Activated T-cell treated with anti-CD3 and anti-CD28 coated beads, Interleukin-2, amount 50 U/mL, for 72 hours (primary cell): ENCODE measurements around the gene IQGAP2. TPM values are rescaled to one million over a fixed set of nuclear protein-coding genes. Genes with fewer than 3 reads are reported as not detected.
"Not testable (repeated sequence)": the region's sequence is repeated elsewhere in the genome, so short reads cannot be mapped to it uniquely, and the experiment has no call there.

ENCODE experiments used
- ATAC-seq, 2 donors: fragments of 150-1000 bp; cut with Tn5 transposase; replicated peaks in 1 of 2; 2 replicates each; pipeline ENCODE4 v1.10.0; 2021; ENCODE audit warnings: moderate library complexity in 2 of 2, mild to moderate bottlenecking in 1 of 2
- DNase-seq, 2 donors: peaks; one replicate each; pipeline ENCODE4 v3.0.0; 2021 to 2022; ENCODE audit warnings: mixed read lengths in 1 of 2
- H3K27ac Mint-ChIP-seq: one replicate; pipeline ENCODE4 v1.8.0; 2022; ENCODE audit warnings: mild to moderate bottlenecking, moderate library complexity, mixed read lengths
- H3K27me3 Mint-ChIP-seq: one replicate; pipeline ENCODE4 v1.8.0; 2022; ENCODE audit warnings: low read depth, mixed read lengths
- H3K36me3 Mint-ChIP-seq, 2 donors: one replicate each; pipeline ENCODE4 v1.8.0; 2022; ENCODE audit warnings: mixed read lengths in 2 of 2, mild to moderate bottlenecking in 1 of 2; ENCODE audit not compliant: insufficient read depth in 2 of 2
- H3K4me1 Mint-ChIP-seq: one replicate; pipeline ENCODE4 v1.8.0; 2022; ENCODE audit warnings: low read depth, mixed read lengths
- H3K4me3 Mint-ChIP-seq, 2 donors: one replicate each; pipeline ENCODE4 v1.8.0; 2022; ENCODE audit warnings: mild to moderate bottlenecking in 2 of 2, mixed read lengths in 2 of 2, moderate library complexity in 2 of 2
- H3K9me3 Mint-ChIP-seq, 2 donors: one replicate each; pipeline ENCODE4 v1.8.0; 2022; ENCODE audit warnings: mixed read lengths in 2 of 2
- total RNA-seq, 2 donors: library from RNA; stranded (reverse); gene quantifications; one replicate each; pipeline ENCODE4 v1.2.3, GENCODE V29; 2022

IQGAP2 gene, protein sequence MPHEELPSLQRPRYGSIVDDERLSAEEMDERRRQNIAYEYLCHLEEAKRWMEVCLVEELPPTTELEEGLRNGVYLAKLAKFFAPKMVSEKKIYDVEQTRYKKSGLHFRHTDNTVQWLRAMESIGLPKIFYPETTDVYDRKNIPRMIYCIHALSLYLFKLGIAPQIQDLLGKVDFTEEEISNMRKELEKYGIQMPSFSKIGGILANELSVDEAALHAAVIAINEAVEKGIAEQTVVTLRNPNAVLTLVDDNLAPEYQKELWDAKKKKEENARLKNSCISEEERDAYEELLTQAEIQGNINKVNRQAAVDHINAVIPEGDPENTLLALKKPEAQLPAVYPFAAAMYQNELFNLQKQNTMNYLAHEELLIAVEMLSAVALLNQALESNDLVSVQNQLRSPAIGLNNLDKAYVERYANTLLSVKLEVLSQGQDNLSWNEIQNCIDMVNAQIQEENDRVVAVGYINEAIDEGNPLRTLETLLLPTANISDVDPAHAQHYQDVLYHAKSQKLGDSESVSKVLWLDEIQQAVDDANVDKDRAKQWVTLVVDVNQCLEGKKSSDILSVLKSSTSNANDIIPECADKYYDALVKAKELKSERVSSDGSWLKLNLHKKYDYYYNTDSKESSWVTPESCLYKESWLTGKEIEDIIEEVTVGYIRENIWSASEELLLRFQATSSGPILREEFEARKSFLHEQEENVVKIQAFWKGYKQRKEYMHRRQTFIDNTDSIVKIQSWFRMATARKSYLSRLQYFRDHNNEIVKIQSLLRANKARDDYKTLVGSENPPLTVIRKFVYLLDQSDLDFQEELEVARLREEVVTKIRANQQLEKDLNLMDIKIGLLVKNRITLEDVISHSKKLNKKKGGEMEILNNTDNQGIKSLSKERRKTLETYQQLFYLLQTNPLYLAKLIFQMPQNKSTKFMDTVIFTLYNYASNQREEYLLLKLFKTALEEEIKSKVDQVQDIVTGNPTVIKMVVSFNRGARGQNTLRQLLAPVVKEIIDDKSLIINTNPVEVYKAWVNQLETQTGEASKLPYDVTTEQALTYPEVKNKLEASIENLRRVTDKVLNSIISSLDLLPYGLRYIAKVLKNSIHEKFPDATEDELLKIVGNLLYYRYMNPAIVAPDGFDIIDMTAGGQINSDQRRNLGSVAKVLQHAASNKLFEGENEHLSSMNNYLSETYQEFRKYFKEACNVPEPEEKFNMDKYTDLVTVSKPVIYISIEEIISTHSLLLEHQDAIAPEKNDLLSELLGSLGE (N-terminal part only)
- 100 to 1,000 TPM in 1 of 2 donors, 10 to 100 TPM in 1; 78.0 to 108 TPM for total RNA-seq

DNA sequence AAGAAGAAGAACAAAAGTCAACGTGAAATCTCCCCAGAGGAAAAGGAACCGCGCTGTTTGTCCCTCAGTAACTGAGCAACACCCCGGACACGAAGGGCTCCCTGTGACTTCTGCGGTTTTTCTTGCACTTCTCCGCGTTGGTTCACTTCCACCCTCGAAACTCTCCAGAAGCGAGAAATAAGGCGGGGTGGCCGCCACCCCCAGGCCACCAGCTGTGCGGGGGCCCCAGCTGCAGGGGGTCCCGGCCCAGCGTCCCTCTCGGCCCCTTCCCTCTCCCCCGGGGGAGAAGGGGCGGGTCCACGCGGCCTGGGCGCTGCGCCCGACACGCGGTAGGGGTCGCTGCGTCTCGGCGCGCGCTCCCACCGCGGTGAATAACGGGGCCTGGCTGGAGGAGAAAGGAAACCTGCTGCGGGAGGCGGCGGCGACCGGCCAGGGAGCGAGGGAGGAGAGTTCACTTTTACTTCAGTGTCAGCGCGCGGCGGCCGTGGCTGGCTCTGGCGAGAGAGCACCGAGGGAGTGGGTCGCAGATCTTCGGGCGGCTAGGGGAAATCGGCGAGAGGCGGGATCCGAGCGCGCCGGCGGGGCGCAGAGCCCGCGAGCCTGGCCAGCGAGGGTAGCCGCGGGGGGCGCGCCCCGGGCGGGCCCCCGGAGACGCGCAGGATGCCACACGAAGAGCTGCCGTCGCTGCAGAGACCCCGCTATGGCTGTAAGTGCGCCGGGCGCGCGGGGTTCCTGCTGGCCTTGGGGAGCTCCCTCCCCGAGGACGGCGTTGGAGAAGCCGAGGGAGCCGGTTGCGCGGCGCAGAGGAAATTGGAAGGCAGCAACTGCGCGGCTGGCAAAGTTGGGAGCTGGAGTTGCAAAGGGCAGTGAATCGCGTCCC is at the start of gene IQGAP2:
Gene IQGAP2 (plus strand): TSS at position 400 of the 880 bp plus-strand sequence. CDS start 261 bp downstream, at position 661.
- DNase-seq (peak; percentile 84 to 91), ATAC-seq (peak; percentile 55 to 62)
- no peaks in the 10 kb centered on the region for H3K9me3 Mint-ChIP-seq
- H3K27me3 Mint-ChIP-seq, result peaks cover 12% of the 10 kb centered on the region
- H3K27ac Mint-ChIP-seq, result peak within 1 kb of the TSS; percentile 100
- peaks cover 51% of the 10 kb centered on the region for H3K4me1 Mint-ChIP-seq
- peaks cover 4 to 6% of the 10 kb centered on the region in 2 donors for H3K36me3 Mint-ChIP-seq
- H3K4me3 Mint-ChIP-seq, result peak within 1 kb of the TSS; percentile 86 to 99

DNA sequence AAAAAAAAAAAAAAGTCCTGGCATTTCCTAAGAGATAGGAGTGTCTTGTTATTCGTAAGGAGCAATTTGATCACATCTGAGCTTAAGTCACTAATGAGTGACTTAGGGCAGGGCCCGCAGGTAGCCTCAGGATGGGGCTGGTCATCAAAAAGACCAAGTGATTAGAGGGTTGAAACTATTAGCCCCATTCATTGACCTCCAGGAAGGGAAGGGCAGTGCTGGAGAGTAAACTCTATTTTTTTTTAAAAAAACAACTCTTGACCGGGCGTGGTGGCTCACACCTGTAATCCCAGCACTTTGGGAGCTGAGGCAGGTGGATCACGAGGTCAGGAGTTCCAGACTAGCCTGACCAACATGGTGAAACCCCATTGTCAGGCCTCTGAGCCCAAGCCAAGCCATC is 46.2 kb upstream of the IQGAP2 start:
- Mint-ChIP-seq H3K9me3 (no peaks in the 10 kb centered on the region), H3K27ac (no peak overlapping the region), H3K4me3 (no peak overlapping the region), H3K27me3 (no peaks in the 10 kb centered on the region), H3K4me1 (no peaks in the 10 kb centered on the region), H3K36me3 (no peaks in the 10 kb centered on the region)
- no peak for DNase-seq
- ATAC-seq, result no peak

DNA sequence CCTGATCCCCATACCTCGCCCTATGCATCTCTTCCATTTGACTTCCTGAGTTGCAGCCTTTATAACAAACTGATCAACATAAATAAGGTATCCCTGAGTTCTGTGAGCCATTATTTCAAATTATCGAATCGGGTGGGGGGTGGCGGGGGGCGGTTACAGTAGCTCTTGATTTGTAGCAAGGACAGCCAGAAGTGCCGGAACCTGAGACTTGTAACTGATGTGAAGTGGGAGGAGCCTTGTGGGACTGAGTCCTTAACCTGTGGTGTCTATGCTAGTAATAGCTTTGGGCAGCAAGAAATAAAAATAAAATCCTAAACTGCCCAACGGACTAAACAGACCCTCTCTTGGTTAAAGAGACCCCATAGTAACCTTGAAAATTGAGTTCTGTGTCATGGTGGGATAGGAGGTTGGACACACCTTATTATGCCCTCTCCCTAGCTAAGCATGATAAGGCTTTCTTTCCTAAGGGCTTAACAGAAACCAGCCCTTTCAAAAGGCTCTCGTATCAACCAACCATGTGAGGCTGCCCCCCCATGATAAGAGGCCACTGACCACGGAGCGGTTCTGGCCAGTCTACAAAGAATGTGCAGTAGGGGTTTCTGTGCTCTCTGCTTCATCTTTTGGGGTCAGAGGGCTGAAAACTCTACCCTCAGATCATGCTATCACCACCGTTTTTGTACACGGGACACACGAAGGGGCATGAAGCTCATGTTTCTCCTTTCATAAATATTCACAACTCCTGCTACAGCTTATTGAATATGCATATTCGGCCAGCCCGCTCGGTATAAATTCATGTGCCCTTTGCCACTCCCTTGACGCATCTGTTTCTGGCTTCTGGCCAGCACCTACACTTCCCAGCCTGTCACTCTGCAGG is 39.5 kb upstream of the IQGAP2 start:
- H3K36me3 Mint-ChIP-seq, result peaks cover 0 to 4% of the 10 kb centered on the region in 2 donors
- DNase-seq (no peak), ATAC-seq (no peak)
- no peaks in the 10 kb centered on the region for H3K9me3 Mint-ChIP-seq
- peak overlapping the region; percentile 49 for H3K27ac Mint-ChIP-seq
- no peak overlapping the region for H3K4me3 Mint-ChIP-seq
- H3K27me3 Mint-ChIP-seq, result no peaks in the 10 kb centered on the region
- H3K4me1 Mint-ChIP-seq, result peaks cover 22% of the 10 kb centered on the region

DNA sequence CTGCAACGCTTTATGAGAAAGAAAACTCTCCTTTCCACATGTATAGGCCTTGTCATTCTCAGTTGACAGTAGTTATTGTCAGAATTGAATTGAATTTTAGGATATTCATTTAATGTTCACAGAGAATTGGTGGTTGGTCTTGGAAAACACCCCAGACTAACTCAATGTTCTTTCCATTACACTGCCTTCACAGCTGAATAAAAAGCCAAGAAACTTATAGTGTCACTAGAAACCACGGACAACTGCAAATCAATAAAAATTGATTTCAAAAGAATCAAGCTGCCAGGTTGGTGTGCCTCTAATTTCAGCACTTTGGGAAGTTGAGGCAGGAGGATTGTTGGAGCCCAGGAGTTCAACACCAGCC is 38.9 kb upstream of the IQGAP2 start:
- DNase-seq (no peak), ATAC-seq (no peak)
- peaks cover 5 to 7% of the 10 kb centered on the region in 2 donors for H3K36me3 Mint-ChIP-seq
- no peak overlapping the region for H3K4me3 Mint-ChIP-seq
- H3K27me3 Mint-ChIP-seq, result no peaks in the 10 kb centered on the region
- peaks cover 2 to 3% of the 10 kb centered on the region in 2 donors for H3K9me3 Mint-ChIP-seq
- peaks cover 28% of the 10 kb centered on the region for H3K4me1 Mint-ChIP-seq
- no peak overlapping the region for H3K27ac Mint-ChIP-seq

DNA sequence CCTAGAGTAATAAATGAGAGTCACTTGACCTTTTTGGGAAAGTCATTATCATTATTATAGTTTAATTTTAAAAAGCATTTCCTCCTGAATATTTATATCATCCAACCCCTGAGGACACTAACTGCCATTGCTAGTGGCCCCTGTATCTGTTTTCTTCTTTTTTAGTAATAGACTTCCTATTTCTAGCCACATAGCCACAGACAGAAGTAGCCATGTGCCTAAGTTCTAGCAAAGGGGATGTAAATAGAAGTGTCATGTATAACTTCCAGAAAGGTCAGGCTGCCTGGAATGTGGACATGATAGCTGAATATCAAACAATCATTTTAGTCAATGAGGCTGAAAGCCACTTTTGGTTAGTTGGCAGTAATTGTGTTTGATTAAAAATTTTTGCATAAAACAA is 37.5 kb upstream of the IQGAP2 start:
- no peak for ATAC-seq
- Mint-ChIP-seq H3K27ac (no peak overlapping the region), H3K27me3 (no peaks in the 10 kb centered on the region)

DNA sequence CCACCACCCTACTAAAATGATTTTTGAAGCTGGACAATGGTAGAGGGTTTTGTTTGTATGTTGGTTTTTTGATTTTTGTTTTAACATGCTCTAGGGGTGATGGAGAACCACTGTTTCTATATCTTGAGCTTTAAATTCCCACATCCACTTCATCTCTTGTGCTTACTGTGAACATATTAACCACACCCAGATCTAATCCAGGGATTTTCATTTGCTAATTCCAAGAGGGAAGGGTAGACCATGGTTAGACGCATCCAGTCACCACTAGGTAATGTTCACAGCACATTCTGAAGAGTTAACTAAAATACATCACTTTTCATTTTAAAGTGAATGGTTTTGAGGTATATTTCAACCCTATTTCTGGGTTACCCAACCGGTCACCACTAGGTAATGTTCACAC is 36.5 kb upstream of the IQGAP2 start:
- no peaks in the 10 kb centered on the region for H3K27me3 Mint-ChIP-seq
- H3K27ac Mint-ChIP-seq, result no peak overlapping the region
- no peak for ATAC-seq
- no peak for DNase-seq
- H3K4me3 Mint-ChIP-seq, result no peak overlapping the region
- peaks cover 2 to 3% of the 10 kb centered on the region in 2 donors for H3K9me3 Mint-ChIP-seq
- H3K4me1 Mint-ChIP-seq, result peaks cover 40% of the 10 kb centered on the region
- peaks cover 6 to 7% of the 10 kb centered on the region in 2 donors for H3K36me3 Mint-ChIP-seq

More for the DNA sequence above, 37.5 kb upstream of the IQGAP2 start:
- H3K4me3 Mint-ChIP-seq, result no peak overlapping the region
- no peak for DNase-seq
- peaks cover 2 to 3% of the 10 kb centered on the region in 2 donors for H3K9me3 Mint-ChIP-seq
- peaks cover 36% of the 10 kb centered on the region for H3K4me1 Mint-ChIP-seq
- H3K36me3 Mint-ChIP-seq, result peaks cover 6 to 7% of the 10 kb centered on the region in 2 donors

DNA sequence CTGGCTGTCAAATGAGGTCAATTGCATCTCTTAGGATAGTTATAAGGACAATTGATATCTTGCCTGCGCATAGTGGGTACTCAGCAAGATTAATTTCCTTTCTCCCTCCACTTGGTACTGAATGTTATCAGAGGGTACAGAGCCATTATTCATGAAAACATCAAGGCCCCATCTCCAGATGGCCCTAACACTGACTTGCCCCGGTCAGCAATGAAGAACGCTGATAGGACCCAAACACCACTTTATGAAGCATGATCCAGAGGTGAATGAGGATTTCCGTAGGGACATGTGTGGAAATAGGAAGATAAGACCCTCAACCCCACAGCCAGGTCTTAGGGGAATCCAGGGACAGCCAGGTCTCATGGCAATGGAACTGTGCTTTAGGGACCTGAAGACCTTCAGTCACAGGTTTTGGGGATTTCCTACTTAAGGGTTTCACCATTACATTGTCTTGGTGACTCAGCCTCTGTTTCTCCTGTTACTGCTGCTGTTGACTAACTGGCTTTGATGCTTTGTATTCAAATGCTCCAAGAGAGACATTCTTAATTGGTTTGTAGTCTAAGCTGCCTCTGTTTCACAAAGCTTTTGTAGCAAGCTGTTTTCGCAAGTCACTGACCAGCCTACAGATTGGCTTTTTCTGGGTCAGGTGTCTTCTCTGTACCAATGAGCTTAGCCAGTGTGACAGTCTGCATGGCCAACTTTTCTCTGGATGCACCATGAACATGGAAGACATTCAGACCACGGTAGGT is 35.3 kb upstream of the IQGAP2 start:
- Mint-ChIP-seq H3K27ac (peak overlapping the region; percentile 75), H3K36me3 (peaks cover 6 to 7% of the 10 kb centered on the region in 2 donors), H3K4me1 (peaks cover 52% of the 10 kb centered on the region), H3K27me3 (no peaks in the 10 kb centered on the region), H3K4me3 (peak overlapping the region; percentile 2 to 34), H3K9me3 (peaks cover 2 to 3% of the 10 kb centered on the region in 2 donors)
- DNase-seq (peak; percentile 46 to 54), ATAC-seq (peak; percentile 95 to 98)

DNA sequence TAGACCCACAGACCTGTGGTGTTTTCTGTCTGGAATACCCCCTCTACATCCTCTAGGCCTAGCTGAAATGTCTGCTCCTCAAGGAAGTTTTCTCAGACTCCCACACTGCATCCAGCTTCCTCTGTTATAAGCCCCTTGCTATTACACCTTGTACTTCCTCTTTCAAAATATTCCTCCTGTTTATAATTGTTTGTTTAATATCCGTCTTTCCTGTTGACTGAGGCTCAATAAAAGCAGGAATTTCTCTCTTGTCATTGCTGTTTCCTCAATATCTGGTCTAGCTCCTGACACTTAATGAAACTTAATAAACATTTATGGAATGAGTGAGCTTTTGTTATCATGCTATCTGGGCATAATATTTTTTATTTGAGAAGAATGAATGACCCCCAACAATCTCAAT is 34.1 kb upstream of the IQGAP2 start:
- ATAC-seq, result no peak

DNA sequence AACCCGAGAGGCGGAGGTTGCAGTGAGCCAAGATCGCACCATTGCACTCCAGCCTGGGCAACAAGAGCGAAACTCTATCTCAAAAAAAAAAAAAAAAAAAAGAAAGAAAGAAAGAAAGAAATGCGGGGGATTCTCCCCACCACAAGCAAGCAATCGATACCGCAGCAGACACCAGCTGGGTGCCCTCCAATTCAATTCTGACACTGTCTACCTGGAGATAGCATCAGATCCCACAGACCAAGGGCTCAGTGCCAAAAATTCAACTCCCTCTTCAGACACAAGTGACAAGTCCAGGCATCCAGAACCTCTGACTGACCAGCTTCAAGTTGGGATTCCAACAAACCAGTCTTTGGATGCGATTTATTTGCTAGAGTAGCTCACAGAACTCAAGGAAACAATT is 33.4 kb upstream of the IQGAP2 start:
- not testable (repeated sequence) for H3K27ac Mint-ChIP-seq, H3K9me3 Mint-ChIP-seq, H3K36me3 Mint-ChIP-seq, ATAC-seq, H3K4me3 Mint-ChIP-seq, H3K27me3 Mint-ChIP-seq
- peaks cover 50% of the 10 kb centered on the region for H3K4me1 Mint-ChIP-seq
- peak; percentile 14 to 56 for DNase-seq

More for the DNA sequence above, 34.1 kb upstream of the IQGAP2 start:
- Mint-ChIP-seq H3K36me3 (peaks cover 6 to 7% of the 10 kb centered on the region in 2 donors), H3K4me3 (peak overlapping the region; percentile 49 to 81), H3K9me3 (peaks cover 2 to 3% of the 10 kb centered on the region in 2 donors), H3K27ac (peak overlapping the region; percentile 85), H3K27me3 (no peaks in the 10 kb centered on the region), H3K4me1 (peaks cover 51% of the 10 kb centered on the region)
- DNase-seq, result no peak

DNA sequence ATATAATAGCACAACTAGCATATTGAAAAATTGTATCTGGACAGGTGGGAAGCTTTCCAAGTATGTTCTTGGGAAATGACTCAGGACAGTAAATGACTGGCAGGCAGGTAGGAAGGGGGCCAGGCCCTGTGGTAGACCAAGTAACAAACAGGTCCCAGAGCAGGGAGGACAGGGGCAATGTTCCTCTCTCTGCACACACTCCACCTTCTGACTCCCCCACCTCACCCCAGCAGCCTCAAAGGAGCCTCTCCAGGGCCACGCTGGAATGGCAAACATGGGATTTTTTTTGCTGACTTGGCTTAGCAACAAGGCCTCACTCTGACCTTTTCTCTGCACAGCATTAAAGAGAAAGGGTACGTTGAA is 31.1 kb upstream of the IQGAP2 start:
- H3K9me3 Mint-ChIP-seq, result peaks cover 2 to 3% of the 10 kb centered on the region in 2 donors
- no peak overlapping the region for H3K4me3 Mint-ChIP-seq
- DNase-seq (no peak), ATAC-seq (no peak)
- H3K27ac Mint-ChIP-seq, result no peak overlapping the region
- H3K27me3 Mint-ChIP-seq, result peaks cover 7% of the 10 kb centered on the region
- peaks cover 66% of the 10 kb centered on the region for H3K4me1 Mint-ChIP-seq
- H3K36me3 Mint-ChIP-seq, result peaks cover 6 to 7% of the 10 kb centered on the region in 2 donors
